Measurements from ENCODE around the gene PHRF1.

PHRF1 gene

GRCh38 chr11:558503-558902 is 17.8 kb upstream of the PHRF1 start:
- no peak for DNase-seq (ENCODE audit: low read depth)
- no peak for TF ChIP-seq CTCF (IDR thresholded peaks at IDR 0.05; ENCODE audit: control insufficient read depth, insufficient read depth, low read depth, low read length, missing control alignments)
- no peak overlapping the region for H3K4me3 ChIP-seq (ENCODE audit: control insufficient read depth, low read depth, low read length)

- no peak overlapping the region for H3K4me3 ChIP-seq (ENCODE audit: control insufficient read depth, low read depth, low read length)
- no peak for TF ChIP-seq CTCF (IDR thresholded peaks at IDR 0.05; ENCODE audit: control insufficient read depth, insufficient read depth, low read depth, low read length, missing control alignments)
- DNase-seq (ENCODE audit: low read depth), result no peak
Observed at GRCh38 chr11:559020-559620, 17.1 kb upstream of the PHRF1 start.

- TF ChIP-seq CTCF (IDR thresholded peaks at IDR 0.05; ENCODE audit: control insufficient read depth, insufficient read depth, low read depth, low read length, missing control alignments), result no peak
- DNase-seq (ENCODE audit: low read depth), result no peak
- H3K4me3 ChIP-seq (ENCODE audit: control insufficient read depth, low read depth, low read length), result peak overlapping the region; percentile 58
Observed at GRCh38 chr11:559712-560304, 16.5 kb upstream of the PHRF1 start.

- DNase-seq (ENCODE audit: low read depth), result no peak
- no peak for TF ChIP-seq CTCF (IDR thresholded peaks at IDR 0.05; ENCODE audit: control insufficient read depth, insufficient read depth, low read depth, low read length, missing control alignments)
- peak within 1 kb of the TSS; percentile 58 for H3K4me3 ChIP-seq (ENCODE audit: control insufficient read depth, low read depth, low read length)
Observed at GRCh38 chr11:560305-561147, 15.7 kb upstream of the PHRF1 start, which contains the start of the genes LMNTD2 and RASSF7. Gene LMNTD2, minus strand, starts transcription at chr11:560738. Its CDS starts 22 bp downstream, at chr11:560716. Gene RASSF7, plus strand, starts transcription at chr11:560970. Its CDS starts 799 bp downstream, at chr11:561769.

GRCh38 chr11:561148-562003 is 14.9 kb upstream of the PHRF1 start:
- DNase-seq (ENCODE audit: low read depth), result no peak
- H3K4me3 ChIP-seq (ENCODE audit: control insufficient read depth, low read depth, low read length), result peak overlapping the region; percentile 47

More at GRCh38 chr11:561148-562003, 14.9 kb upstream of the PHRF1 start:
- no peak for TF ChIP-seq CTCF (IDR thresholded peaks at IDR 0.05; ENCODE audit: control insufficient read depth, insufficient read depth, low read depth, low read length, missing control alignments)
